Dermis microvascular lymphatic vessel endothelial cell (primary cell): Measurements from ENCODE around the gene ZMYND15. TPM values are rescaled to one million over a fixed set of nuclear protein-coding genes. Genes with fewer than 3 reads are reported as not detected.

ENCODE experiments used
- DNase-seq, 2 donors: peaks; one replicate each; pipeline versions ENCODE4 v3.0.0 to v3.0.0-alpha.2; 2010; ENCODE audit warnings: low read depth in 2 of 2
- total RNA-seq: library from RNA; depleted of rRNA; stranded (reverse); fragments of >200 nt; gene quantifications from 2 replicates; pipeline ENCODE4 v1.2.1, GENCODE V29; 2014

ZMYND15 gene
- total RNA-seq, 1 donor from 2014 or later: not detected

GRCh38 chr17:4716081-4716480, 23.6 kb upstream of the ZMYND15 start:
- no peak for DNase-seq

GRCh38 chr17:4717791-4718190, 21.8 kb upstream of the ZMYND15 start:
- DNase-seq: no peak

- DNase-seq: no peak
These were observed 21.4 kb upstream of the ZMYND15 start for GRCh38 chr17:4718276-4718675.

GRCh38 chr17:4719146-4719545, 20.5 kb upstream of the ZMYND15 start:
- DNase-seq: no peak

- DNase-seq: peak in 1 of 2 donors; percentile 25
These were observed 19.9 kb upstream of the ZMYND15 start for GRCh38 chr17:4719684-4720221.

- DNase-seq: no peak
These were observed 18.8 kb upstream of the ZMYND15 start for GRCh38 chr17:4720787-4721186.

- DNase-seq: peak in 1 of 2 donors; percentile 38
These were observed 18.2 kb upstream of the ZMYND15 start for GRCh38 chr17:4721203-4722135.

GRCh38 chr17:4722678-4723240, 16.9 kb upstream of the ZMYND15 start:
- DNase-seq: no peak

GRCh38 chr17:4724650-4725049, 15.0 kb upstream of the ZMYND15 start:
- no peak for DNase-seq

GRCh38 chr17:4725646-4726310, 13.9 kb upstream of the ZMYND15 start:
- DNase-seq: no peak

GRCh38 chr17:4728124-4728523, 11.5 kb upstream of the ZMYND15 start:
- DNase-seq: no peak

GRCh38 chr17:4733073-4733531, 6.5 kb upstream of the ZMYND15 start:
- no peak for DNase-seq

- no peak for DNase-seq
These were observed 4.7 kb upstream of the ZMYND15 start for GRCh38 chr17:4734857-4735475.

GRCh38 chr17:4735876-4736651, 3.6 kb upstream of the ZMYND15 start:
- peak in 1 of 2 donors; percentile 43 for DNase-seq

GRCh38 chr17:4738136-4739121, 1.2 kb upstream of the ZMYND15 start:
- DNase-seq: no peak

GRCh38 chr17:4740025-4740351, 355 bp downstream of the ZMYND15 start:
- DNase-seq: no peak

- no peak for DNase-seq
These were observed 951 bp downstream of the ZMYND15 start for GRCh38 chr17:4740584-4740983.

GRCh38 chr17:4741544-4741943, 1.9 kb downstream of the ZMYND15 start:
- no peak for DNase-seq

GRCh38 chr17:4742133-4742532, 2.5 kb downstream of the ZMYND15 start:
- no peak for DNase-seq

- DNase-seq: no peak
These were observed 3.0 kb downstream of the ZMYND15 start for GRCh38 chr17:4742629-4743028.
